IPS-NIHi7 (cell line): ENCODE results near the gene ZNF639.
A peak's percentile ranks its signal among the peaks of the same experiment; 100 is the strongest.

Experiments used
- DNase-seq: peaks from one replicate; pipeline ENCODE4 v3.0.0; 2012; ENCODE audit warnings: mixed read lengths; ENCODE audit errors: extremely low spot score

The ZNF639 gene

GRCh38 chr3:179309225-179310078 lies 13.4 kb upstream of the ZNF639 start:
- DNase-seq: no peak

GRCh38 chr3:179318876-179319275 lies 4.0 kb upstream of the ZNF639 start:
- no peak for DNase-seq

GRCh38 chr3:179321668-179322285 lies 1.1 kb upstream of the ZNF639 start:
- DNase-seq: peak; percentile 48

- DNase-seq: peak; percentile 70
Measured at GRCh38 chr3:179323197-179324110, 623 bp downstream of the ZNF639 start.

- DNase-seq: no peak
Measured at GRCh38 chr3:179324270-179324754, 1.5 kb downstream of the ZNF639 start.

GRCh38 chr3:179330438-179330837 lies 7.6 kb downstream of the ZNF639 start:
- DNase-seq: no peak

- DNase-seq: no peak
Measured at GRCh38 chr3:179332240-179332639, 9.4 kb downstream of the ZNF639 start.

- DNase-seq: no peak
Measured at GRCh38 chr3:179333084-179333483, 10.3 kb downstream of the ZNF639 start.

- DNase-seq: no peak
Measured at GRCh38 chr3:179336345-179336929, 13.6 kb downstream of the ZNF639 start.

GRCh38 chr3:179347345-179348194 lies 24.7 kb downstream of the ZNF639 start, which contains the start of gene MFN1:
TSS of gene MFN1 (plus strand) at chr3:179347709. CDS start at chr3:179348852, 1,143 bp downstream.
- peak; percentile 94 for DNase-seq

- no peak for DNase-seq
Measured at GRCh38 chr3:179348325-179349013, 25.6 kb downstream of the ZNF639 start.

- no peak for DNase-seq
Measured at GRCh38 chr3:179355996-179356395, 33.2 kb downstream of the ZNF639 start.

- no peak for DNase-seq
Measured at GRCh38 chr3:179363332-179363731, 40.5 kb downstream of the ZNF639 start.

- no peak for DNase-seq
Measured at GRCh38 chr3:179369621-179370020, 46.8 kb downstream of the ZNF639 start.

- DNase-seq: no peak
Measured at GRCh38 chr3:179373938-179374337, 51.1 kb downstream of the ZNF639 start.

- DNase-seq: no peak
Measured at GRCh38 chr3:179375091-179375999, 52.5 kb downstream of the ZNF639 start.

GRCh38 chr3:179376474-179376873 lies 53.6 kb downstream of the ZNF639 start:
- no peak for DNase-seq
